Measurements from ENCODE around the gene COPS4. TPM values are rescaled to one million over a fixed set of nuclear protein-coding genes. Genes with fewer than 3 reads are reported as not detected.

Gene COPS4
- total RNA-seq, 4 donors from 2014 or later = 35.3 to 69.9 (median 50.4) TPM

DNA sequence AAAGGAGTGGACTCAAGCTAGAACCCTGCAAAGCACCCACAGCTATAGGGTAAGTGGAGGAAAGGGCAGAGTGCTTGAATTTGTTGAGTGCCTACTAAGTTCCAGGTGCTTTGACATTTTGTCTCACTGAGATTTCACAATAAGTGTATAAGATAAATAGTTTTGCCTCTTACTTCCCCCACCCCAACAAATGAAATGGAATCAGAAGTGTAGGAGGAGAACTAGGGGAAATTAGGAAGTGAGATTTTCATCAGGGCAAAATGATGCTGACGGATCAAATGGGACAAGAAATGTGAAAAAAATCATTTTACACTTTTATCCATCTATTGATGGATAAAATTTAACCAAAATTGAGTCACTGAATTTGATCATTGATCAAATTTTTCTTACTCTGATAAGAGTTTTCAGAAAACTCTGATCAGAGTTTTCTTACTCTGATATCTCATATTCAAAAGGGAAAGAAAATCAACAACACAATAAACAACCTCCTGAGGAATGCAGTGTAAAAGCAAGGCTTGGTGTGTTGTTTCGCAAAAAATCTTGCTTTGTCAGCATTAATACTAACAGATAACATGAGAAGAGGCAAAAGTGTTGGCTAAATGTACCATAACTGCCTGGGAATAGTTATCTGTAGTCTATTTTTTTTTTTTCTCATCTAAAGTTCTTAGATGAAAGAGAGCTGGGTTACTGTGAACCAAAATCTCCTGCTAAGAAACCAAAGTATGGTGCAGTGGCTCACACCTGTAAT is 54.6 kb downstream of the COPS4 start:
- H3K4me1 ChIP-seq = peaks cover 4 to 9% of the 10 kb centered on the region in 2 donors
- H3K36me3 ChIP-seq = no peaks in the 10 kb centered on the region
- H3K27ac ChIP-seq = no peak overlapping the region
- no peak for TF ChIP-seq CTCF (IDR thresholded peaks at IDR 0.05)
- no peaks in the 10 kb centered on the region for H3K27me3 ChIP-seq
- 89 to 94% methylated on average over 2 of the region's 2 CpGs for WGBS, 2 donors
- no peak for DNase-seq
- no peaks in the 10 kb centered on the region for H3K9me3 ChIP-seq
- intact Hi-C loops (cut with DNase I) = loop anchor here (2.0 kb wide), 1 partner anchor 15 kb away; no protein-coding TSS in a partner anchor
- H3K4me3 ChIP-seq (replicated peaks in 1 of 3) = no peak overlapping the region

GRCh38 chr4:83093060-83093640 is 58.2 kb downstream of the COPS4 start:
- 46 to 54% methylated on average over 6 of the region's 6 CpGs for WGBS, 2 donors
- no peaks in the 10 kb centered on the region for H3K27me3 ChIP-seq
- H3K27ac ChIP-seq = no peak overlapping the region
- intact Hi-C loops (cut with DNase I) = no loop called here
- H3K9me3 ChIP-seq = no peaks in the 10 kb centered on the region
- no peak overlapping the region for H3K4me3 ChIP-seq (replicated peaks in 1 of 3)
- TF ChIP-seq CTCF (IDR thresholded peaks at IDR 0.05) (no peak), POLR2A (IDR thresholded peaks at IDR 0.05) (no peak)
- H3K4me1 ChIP-seq = peaks cover 4% of the 10 kb centered on the region in 2 donors
- H3K36me3 ChIP-seq = no peaks in the 10 kb centered on the region
- DNase-seq = peak; percentile 55 to 64

DNA sequence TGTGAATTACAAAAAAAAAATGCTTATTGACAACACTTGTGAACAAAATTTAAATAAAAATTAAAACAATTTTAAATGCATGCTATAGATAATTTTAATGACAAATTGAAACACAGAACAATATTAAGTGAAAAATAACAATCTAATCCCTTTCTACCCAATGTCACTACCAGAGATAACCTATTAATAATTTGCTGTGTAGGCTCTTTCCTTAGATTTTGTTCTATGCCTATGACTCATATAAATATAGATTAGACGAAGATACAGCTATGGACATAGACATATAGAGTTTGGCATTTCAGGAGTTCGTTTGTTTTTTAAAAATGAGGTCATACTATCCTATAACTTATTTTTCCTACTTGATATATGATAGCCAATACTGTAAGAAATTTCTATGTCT is 61.4 kb downstream of the COPS4 start:
- no peak overlapping the region for H3K27ac ChIP-seq
- no peaks in the 10 kb centered on the region for H3K27me3 ChIP-seq
- WGBS, 2 donors = 86 to 89% methylated on average over 2 of the region's 2 CpGs
- DNase-seq = no peak
- TF ChIP-seq CTCF (IDR thresholded peaks at IDR 0.05) (no peak), POLR2A (IDR thresholded peaks at IDR 0.05) (no peak)
- no peaks in the 10 kb centered on the region for H3K36me3 ChIP-seq
- intact Hi-C loops (cut with DNase I) = no loop called here
- H3K9me3 ChIP-seq = no peaks in the 10 kb centered on the region
- H3K4me3 ChIP-seq (replicated peaks in 1 of 3) = no peak overlapping the region
- H3K4me1 ChIP-seq = peaks cover 4% of the 10 kb centered on the region in 2 donors

DNA sequence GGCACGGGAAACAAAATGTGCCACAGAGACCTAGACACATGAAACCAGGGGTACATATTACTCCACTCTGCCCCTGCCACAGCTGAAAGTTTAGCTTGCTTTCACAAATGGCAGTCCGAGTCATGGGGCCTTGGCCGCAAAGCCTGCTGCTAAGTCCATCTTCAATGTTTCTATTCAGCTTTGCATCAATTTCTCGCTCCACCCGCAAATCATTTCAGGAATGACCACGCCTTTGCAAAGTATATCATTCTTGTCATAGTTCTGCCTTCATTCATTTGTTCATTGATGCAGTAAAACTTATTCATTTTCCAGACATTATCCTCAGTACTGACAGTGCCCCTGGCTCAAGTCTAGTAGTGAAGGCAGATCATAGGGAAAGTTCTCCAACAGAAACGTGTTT is 70.0 kb downstream of the COPS4 start:
- DNase-seq = no peak
- WGBS, 2 donors = 92 to 94% methylated on average over 7 of the region's 7 CpGs
- H3K4me1 ChIP-seq = peaks cover 0 to 3% of the 10 kb centered on the region in 2 donors
- H3K4me3 ChIP-seq (replicated peaks in 1 of 3) = no peak overlapping the region
- no peaks in the 10 kb centered on the region for H3K36me3 ChIP-seq
- no peaks in the 10 kb centered on the region for H3K27me3 ChIP-seq
- H3K9me3 ChIP-seq = no peaks in the 10 kb centered on the region
- intact Hi-C loops (cut with DNase I) = loop anchor here (2.0 kb wide), 1 partner anchor 16 kb away; no protein-coding TSS in a partner anchor
- H3K27ac ChIP-seq = no peak overlapping the region
- TF ChIP-seq POLR2A (IDR thresholded peaks at IDR 0.05) = no peak
- TF ChIP-seq CTCF (IDR thresholded peaks at IDR 0.05) = no peak

DNA sequence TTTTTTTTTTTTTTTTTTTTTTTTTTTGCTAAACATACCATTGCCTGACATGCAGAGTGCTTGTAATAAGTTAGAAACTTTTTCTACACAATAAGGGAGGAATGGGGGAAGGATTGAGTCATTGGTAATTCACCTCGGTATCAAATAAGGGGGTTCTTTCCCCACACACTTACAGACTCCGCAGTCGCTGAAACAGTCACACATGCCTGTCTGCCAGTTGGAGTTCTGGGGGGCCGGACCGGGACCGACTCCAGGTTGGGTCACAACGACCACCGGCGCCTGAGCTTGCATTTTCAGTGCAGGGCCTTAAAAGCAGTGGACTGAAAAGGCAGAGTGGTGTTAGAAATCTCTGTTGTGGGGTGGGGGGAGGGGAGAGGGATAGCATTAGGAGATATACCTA is 72.6 kb downstream of the COPS4 start:
- H3K9me3 ChIP-seq = no peaks in the 10 kb centered on the region
- TF ChIP-seq CTCF (IDR thresholded peaks at IDR 0.05) = no peak
- no peak for TF ChIP-seq POLR2A (IDR thresholded peaks at IDR 0.05)
- DNase-seq = no peak
- intact Hi-C loops (cut with DNase I) = no loop called here
- no peak overlapping the region for H3K4me3 ChIP-seq (replicated peaks in 1 of 3)
- WGBS, 2 donors = 81 to 85% methylated on average over 9 of the region's 9 CpGs
- no peaks in the 10 kb centered on the region for H3K36me3 ChIP-seq
- H3K27ac ChIP-seq = no peak overlapping the region
- H3K27me3 ChIP-seq = no peaks in the 10 kb centered on the region
- H3K4me1 ChIP-seq = peaks cover 0 to 3% of the 10 kb centered on the region in 2 donors

Measured in thyroid gland (tissue), 4 donors.